ENCODE measurements around the gene TMC5.

- TF ChIP-seq POLR2A (IDR thresholded peaks at IDR 0.05) (no peak), CTCF (IDR thresholded peaks at IDR 0.05 in 4 of 5, conservative IDR thresholded peaks at IDR 0.05 in 1 of 5) (no peak)
Measured at GRCh38 chr16:19437280-19437679, 19.6 kb downstream of the TMC5 start.

Data from gastrocnemius medialis (tissue), 4 donors.